Measurements from ENCODE around the gene ANKRD53. TPM values are rescaled to one million over a fixed set of nuclear protein-coding genes. Genes with fewer than 3 reads are reported as not detected.

The ANKRD53 gene
- total RNA-seq, 1 experiment from 2014 or later: not detected

DNA sequence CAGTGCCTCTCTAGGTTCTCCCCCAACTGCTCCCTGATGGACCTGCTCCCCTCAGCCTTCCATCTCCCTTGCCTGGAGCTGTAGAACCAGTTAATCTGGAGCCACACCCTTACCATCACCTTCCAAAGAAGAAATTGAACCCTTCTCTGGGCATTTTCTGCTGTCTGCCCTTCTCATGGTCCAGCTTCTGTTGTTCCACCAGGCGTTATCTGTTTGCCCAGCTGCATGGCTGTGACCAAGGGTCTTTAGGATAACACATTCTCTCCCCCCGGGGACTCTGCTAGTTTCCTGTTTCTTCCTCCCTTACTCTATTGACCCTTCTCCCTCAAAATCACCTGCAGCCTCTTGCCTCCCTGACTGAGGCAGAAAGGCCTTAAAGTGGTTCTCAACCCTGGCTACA, 3.2 kb upstream of the ANKRD53 start:
- no TSS peak for BruUV-seq (replicated peaks)
- intact Hi-C loops (cut with micrococcal nuclease): no loop called here

More for the DNA sequence above, 3.2 kb upstream of the ANKRD53 start:
- ATAC-seq: no peak
- TF ChIP-seq POLR2AphosphoS5 (IDR thresholded peaks at IDR 0.05; ENCODE audit: low read depth, low read length) (no peak), CEBPB (IDR thresholded peaks at IDR 0.05; ENCODE audit: low read depth) (no peak), FOSL1 (IDR thresholded peaks at IDR 0.05; ENCODE audit: low read depth) (no peak), EZH2 (IDR thresholded peaks at IDR 0.05) (no peak), ELF1 (IDR thresholded peaks at IDR 0.05; ENCODE audit: borderline replicate concordance, low read depth) (no peak), TCF7L2 (IDR thresholded peaks at IDR 0.05; ENCODE audit: borderline replicate concordance, extremely low read depth, insufficient read depth, insufficient read length) (no peak), ZBTB33 (IDR thresholded peaks at IDR 0.05; ENCODE audit: extremely low read depth, insufficient replicate concordance, low read length) (no peak), ZNF274 (IDR thresholded peaks at IDR 0.05; ENCODE audit: low read depth, low read length) (no peak), EZH2phosphoT487 (IDR thresholded peaks at IDR 0.05; ENCODE audit: borderline replicate concordance) (no peak), JUND (IDR thresholded peaks at IDR 0.05) (no peak), EGR1 (IDR thresholded peaks at IDR 0.05; ENCODE audit: low read depth) (no peak), RAD21 (IDR thresholded peaks at IDR 0.05; ENCODE audit: low read depth) (no peak), POLR2A (IDR thresholded peaks at IDR 0.05; ENCODE audit: borderline replicate concordance, extremely low read depth, insufficient read depth, insufficient read length) (no peak)
- TF ChIP-seq, protein P1, sequence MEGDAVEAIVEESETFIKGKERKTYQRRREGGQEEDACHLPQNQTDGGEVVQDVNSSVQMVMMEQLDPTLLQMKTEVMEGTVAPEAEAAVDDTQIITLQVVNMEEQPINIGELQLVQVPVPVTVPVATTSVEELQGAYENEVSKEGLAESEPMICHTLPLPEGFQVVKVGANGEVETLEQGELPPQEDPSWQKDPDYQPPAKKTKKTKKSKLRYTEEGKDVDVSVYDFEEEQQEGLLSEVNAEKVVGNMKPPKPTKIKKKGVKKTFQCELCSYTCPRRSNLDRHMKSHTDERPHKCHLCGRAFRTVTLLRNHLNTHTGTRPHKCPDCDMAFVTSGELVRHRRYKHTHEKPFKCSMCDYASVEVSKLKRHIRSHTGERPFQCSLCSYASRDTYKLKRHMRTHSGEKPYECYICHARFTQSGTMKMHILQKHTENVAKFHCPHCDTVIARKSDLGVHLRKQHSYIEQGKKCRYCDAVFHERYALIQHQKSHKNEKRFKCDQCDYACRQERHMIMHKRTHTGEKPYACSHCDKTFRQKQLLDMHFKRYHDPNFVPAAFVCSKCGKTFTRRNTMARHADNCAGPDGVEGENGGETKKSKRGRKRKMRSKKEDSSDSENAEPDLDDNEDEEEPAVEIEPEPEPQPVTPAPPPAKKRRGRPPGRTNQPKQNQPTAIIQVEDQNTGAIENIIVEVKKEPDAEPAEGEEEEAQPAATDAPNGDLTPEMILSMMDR (IDR thresholded peaks at IDR 0.05 in 2 of 3, conservative IDR thresholded peaks at IDR 0.05 in 1 of 3; ENCODE audit: borderline replicate concordance in 1 of 3, insufficient read depth in 1 of 3, low read depth in 2 of 3, low read length in 2 of 3): no peak
- no peaks in the 10 kb centered on the region for H4K20me1 ChIP-seq (ENCODE audit: insufficient read depth)
- no peaks in the 10 kb centered on the region for H3K79me2 ChIP-seq (ENCODE audit: insufficient read depth, low read length)
- ChIA-PET CTCF (no interaction called here), POLR2A (no interaction called here), RAD21 (ENCODE audit: low non-redundant PET in 1 of 2, low total read pairs in 2 of 2, uncharacterized antibody in 2 of 2, unreplicated experiment in 2 of 2) (no interaction called here)
- no peaks in the 10 kb centered on the region for H3K36me3 ChIP-seq (ENCODE audit: control insufficient read depth in 1 of 2, insufficient read depth in 2 of 2, low read length in 2 of 2)
- H3K4me2 ChIP-seq (ENCODE audit: low read length): no peak overlapping the region
- no peak overlapping the region for H3K27ac ChIP-seq (ENCODE audit: low read depth, low read length)
- H3K9me3 ChIP-seq (ENCODE audit: control insufficient read depth in 1 of 2, insufficient read depth in 1 of 2, low read depth in 1 of 2, low read length in 2 of 2): no peaks in the 10 kb centered on the region
- no peaks in the 10 kb centered on the region for H3K27me3 ChIP-seq (ENCODE audit: insufficient read depth, low read length)
- H3K9me2 ChIP-seq (ENCODE audit: insufficient read depth): no peaks in the 10 kb centered on the region
- no peak overlapping the region for H2AFZ ChIP-seq (ENCODE audit: low read depth, low read length, poor library complexity, severe bottlenecking)
- DNase-seq (ENCODE audit: low read depth, low spot score): no peak
- peaks cover 7 to 21% of the 10 kb centered on the region in 2 experiments; a peak in 3 of 4 replicates for H3K4me1 ChIP-seq (ENCODE audit: control insufficient read depth in 1 of 2, insufficient read depth in 2 of 2, low read length in 2 of 2)
- no peak overlapping the region for H3K4me3 ChIP-seq (replicated peaks in 1 of 2; ENCODE audit: low read depth in 1 of 2, low read length in 2 of 2)
- H3K9ac ChIP-seq (ENCODE audit: low read length): no peak overlapping the region

Measured in HCT116 (cell line).